NCI-H774 (cell line): ENCODE data around the gene KRTAP10-4.

Experiments used
- DNase-seq: peaks from one replicate; lab custom pipeline; 2025; lab: John Stamatoyannopoulos, UW

Gene KRTAP10-4

DNA sequence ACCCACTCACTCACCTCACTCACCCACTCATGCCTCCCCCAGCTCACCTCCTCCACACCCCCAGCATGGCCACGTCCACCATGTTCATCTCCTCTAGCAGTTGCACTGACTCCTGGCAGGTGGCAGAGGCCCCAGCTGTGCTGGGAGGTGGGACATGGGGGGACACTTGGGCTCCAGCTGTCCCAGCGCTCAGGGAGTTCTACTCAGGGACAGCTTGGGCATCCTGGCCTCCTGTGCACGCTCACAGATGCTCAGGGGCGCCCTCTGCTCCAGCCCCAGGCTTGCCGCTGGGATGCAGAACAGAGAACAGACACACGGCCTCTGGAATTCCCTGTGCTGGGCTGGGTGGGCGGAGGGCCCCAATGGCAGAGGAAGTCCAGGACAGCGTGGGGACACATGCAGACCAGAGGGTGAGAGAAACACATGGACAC lies 43.6 kb downstream of the KRTAP10-4 start:
- DNase-seq: no peak

DNA sequence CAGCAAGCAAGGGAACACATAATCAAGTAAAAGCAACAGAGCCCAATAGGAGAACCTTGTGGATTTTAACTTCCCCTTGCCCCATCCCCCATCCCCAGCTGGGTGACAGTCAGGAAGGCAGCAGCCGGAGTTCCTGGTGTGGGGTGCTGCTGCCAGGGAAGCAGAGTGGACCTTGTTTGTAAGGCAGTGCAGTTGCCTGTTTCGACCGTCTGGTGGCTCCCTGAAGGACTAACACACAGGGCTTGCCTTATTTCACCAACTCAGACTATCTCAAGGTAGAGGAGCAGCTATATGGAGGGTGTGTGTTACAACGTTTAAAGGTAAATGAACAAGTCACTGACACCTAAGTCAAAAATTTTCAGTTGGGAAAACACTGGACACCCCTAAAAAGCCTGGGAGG lies 45.0 kb downstream of the KRTAP10-4 start:
- DNase-seq: no peak

DNA sequence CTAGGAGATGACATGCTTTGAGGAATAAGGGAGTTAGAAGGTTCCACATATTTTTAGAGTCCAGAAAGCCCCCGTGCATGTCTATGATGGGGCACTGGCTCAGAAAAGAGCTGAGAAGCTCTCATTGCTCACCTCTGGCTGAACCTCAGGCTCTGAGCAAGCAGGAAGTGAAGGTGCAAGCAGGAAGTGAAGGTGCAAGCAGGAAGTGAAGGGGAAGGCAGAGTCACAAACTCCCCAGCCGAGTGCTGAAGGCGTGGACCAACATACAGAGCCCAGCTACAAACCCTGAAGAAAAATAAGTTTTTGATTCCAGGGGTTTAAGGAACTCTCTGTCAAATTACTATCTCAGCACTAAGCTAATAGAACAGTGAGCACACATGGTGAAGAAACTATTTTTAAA lies 45.4 kb downstream of the KRTAP10-4 start:
- no peak for DNase-seq

DNA sequence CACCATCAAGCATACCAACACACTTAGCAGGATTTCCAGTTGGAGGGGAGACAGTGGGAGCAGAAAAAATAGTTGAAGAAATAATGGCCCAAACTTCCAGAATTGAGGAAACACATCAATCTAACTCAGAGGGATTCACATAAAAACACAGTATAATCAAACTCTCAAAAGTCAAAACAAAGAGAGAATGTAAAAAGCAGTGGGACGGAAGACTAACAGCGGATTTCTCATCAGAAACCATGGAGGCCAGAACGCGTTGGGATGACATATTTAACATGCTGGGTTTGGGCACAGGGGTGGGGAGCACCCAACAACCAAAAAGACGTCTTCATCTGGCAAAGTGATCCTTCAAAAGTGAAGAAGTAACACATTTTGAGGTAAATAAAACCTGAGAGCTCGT lies 46.4 kb downstream of the KRTAP10-4 start:
- no peak for DNase-seq

DNA sequence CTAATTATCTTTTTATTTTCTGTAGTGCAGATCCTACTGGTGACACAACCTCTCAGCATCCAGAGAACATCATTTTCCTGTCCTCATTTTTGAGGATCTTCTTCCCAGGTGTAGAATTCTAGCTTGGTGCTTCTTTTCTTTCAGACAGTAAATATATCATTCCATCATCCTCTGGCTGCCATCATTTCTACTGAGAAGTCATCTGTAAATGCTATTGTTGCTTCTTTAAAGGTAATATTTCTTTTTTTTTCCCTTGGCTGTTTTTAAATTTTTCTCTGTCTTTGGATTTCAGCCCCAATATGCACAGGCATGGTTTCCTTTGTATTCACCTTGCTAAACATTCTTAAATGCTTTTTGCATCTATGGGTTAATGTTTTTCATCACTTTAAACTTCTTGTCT lies 50.0 kb downstream of the KRTAP10-4 start:
- no peak for DNase-seq
